Measurements from ENCODE around the gene TRPC6.

DNA sequence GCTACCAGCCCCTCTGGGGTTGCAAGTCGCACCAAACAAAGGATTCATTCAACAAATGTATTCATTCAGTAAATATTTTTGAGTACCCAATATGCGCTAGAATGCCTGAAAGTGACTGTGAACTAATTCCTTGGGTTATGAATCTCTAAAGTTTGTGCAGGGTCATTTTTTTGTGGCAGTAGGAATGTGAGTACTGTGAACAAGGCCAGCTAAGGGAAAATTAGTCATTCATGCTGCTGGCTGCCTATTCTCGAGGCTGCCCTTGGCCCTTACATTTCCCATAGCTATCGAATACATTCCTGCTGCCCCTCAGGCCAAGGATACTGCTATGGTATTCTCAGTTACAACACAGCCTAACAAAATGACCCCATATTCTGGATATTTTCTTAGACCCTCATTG lies 141.6 kb downstream of the TRPC6 start:
- TF ChIP-seq, protein P1, sequence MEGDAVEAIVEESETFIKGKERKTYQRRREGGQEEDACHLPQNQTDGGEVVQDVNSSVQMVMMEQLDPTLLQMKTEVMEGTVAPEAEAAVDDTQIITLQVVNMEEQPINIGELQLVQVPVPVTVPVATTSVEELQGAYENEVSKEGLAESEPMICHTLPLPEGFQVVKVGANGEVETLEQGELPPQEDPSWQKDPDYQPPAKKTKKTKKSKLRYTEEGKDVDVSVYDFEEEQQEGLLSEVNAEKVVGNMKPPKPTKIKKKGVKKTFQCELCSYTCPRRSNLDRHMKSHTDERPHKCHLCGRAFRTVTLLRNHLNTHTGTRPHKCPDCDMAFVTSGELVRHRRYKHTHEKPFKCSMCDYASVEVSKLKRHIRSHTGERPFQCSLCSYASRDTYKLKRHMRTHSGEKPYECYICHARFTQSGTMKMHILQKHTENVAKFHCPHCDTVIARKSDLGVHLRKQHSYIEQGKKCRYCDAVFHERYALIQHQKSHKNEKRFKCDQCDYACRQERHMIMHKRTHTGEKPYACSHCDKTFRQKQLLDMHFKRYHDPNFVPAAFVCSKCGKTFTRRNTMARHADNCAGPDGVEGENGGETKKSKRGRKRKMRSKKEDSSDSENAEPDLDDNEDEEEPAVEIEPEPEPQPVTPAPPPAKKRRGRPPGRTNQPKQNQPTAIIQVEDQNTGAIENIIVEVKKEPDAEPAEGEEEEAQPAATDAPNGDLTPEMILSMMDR (IDR thresholded peaks at IDR 0.05; ENCODE audit: low read depth, low read length, missing input control), result no peak
- TF ChIP-seq RAD21 (IDR thresholded peaks at IDR 0.05) (no peak), REST (IDR thresholded peaks at IDR 0.05) (no peak), TAF1 (conservative IDR thresholded peaks at IDR 0.05) (no peak), GABPA (IDR thresholded peaks at IDR 0.05 in 1 of 2, conservative IDR thresholded peaks at IDR 0.05 in 1 of 2) (no peak), MAX (IDR thresholded peaks at IDR 0.05) (no peak), YY1 (IDR thresholded peaks at IDR 0.05) (no peak), EGR1 (IDR thresholded peaks at IDR 0.05; ENCODE audit: low read depth in 2 of 2) (no peak)
- TF ChIP-seq, protein P2, sequence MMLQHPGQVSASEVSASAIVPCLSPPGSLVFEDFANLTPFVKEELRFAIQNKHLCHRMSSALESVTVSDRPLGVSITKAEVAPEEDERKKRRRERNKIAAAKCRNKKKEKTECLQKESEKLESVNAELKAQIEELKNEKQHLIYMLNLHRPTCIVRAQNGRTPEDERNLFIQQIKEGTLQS (IDR thresholded peaks at IDR 0.05), result no peak
